ENCODE data around the gene RAB5B. TPM values are rescaled to one million over a fixed set of nuclear protein-coding genes. Genes with fewer than 3 reads are reported as not detected.

Gene RAB5B
- total RNA-seq, 1 experiment from 2014 or later, result 55.0 TPM

DNA sequence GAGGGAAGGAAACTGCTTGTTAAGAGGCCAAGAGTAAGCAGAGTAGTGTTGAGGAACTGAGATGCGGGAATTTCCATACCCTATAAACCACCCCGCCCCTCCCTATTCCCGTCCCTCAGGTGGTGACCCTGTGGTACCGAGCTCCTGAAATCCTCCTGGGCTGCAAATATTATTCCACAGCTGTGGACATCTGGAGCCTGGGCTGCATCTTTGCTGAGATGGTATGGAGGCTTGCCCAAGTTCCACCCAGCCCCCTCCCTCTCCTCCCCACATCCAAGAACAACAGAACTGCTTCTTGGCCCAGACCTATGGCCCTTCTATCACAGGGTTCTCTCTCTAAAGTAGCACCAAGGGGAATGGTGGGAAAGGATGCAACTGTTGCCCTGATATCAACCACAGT, 4.5 kb upstream of the RAB5B start (continued):
- TF ChIP-seq, protein P1, sequence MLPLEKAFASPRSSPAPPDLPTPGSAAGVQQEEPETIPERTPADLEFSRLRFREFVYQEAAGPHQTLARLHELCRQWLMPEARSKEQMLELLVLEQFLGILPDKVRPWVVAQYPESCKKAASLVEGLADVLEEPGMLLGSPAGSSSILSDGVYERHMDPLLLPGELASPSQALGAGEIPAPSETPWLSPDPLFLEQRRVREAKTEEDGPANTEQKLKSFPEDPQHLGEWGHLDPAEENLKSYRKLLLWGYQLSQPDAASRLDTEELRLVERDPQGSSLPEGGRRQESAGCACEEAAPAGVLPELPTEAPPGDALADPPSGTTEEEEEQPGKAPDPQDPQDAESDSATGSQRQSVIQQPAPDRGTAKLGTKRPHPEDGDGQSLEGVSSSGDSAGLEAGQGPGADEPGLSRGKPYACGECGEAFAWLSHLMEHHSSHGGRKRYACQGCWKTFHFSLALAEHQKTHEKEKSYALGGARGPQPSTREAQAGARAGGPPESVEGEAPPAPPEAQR (CRISPR knock-in tag; IDR thresholded peaks at IDR 0.05), result no peak
- TF ChIP-seq ZNF317 (CRISPR knock-in tag; IDR thresholded peaks at IDR 0.05; ENCODE audit: borderline replicate concordance, low read depth) (no peak), ZNF121 (CRISPR knock-in tag; IDR thresholded peaks at IDR 0.05) (no peak), TEAD4 (CRISPR knock-in tag; IDR thresholded peaks at IDR 0.05) (no peak)

DNA sequence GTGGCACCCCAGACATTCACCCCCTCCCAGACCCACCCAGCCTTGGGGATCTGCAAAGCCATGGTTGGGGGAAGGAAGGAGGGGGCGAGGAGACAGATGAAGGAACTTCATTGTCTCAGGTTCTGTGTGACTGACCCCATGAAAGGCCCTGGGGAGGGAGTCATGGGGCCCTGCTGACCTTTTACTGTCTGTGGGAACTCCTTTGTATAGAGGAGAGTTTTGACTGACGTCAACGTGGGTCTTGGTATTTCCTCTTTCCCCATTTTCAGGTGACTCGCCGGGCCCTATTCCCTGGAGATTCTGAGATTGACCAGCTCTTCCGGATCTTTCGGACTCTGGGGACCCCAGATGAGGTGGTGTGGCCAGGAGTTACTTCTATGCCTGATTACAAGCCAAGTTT, 3.1 kb upstream of the RAB5B start:
- Mint-ChIP-seq H3K9me3 (no peaks in the 10 kb centered on the region), H3K27ac (peak overlapping the region; percentile 80; the same call in 1 of the 2 replicates), H3K4me3 (no peak overlapping the region), H3K4me1 (peaks cover 16% of the 10 kb centered on the region), H3K36me3 (peaks cover 21% of the 10 kb centered on the region), H3K27me3 (ENCODE audit: low read depth) (no peaks in the 10 kb centered on the region)
- TF ChIP-seq, protein P2, sequence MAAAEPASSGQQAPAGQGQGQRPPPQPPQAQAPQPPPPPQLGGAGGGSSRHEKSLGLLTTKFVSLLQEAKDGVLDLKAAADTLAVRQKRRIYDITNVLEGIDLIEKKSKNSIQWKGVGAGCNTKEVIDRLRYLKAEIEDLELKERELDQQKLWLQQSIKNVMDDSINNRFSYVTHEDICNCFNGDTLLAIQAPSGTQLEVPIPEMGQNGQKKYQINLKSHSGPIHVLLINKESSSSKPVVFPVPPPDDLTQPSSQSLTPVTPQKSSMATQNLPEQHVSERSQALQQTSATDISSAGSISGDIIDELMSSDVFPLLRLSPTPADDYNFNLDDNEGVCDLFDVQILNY (CRISPR knock-in tag; IDR thresholded peaks at IDR 0.05), result no peak
- TF ChIP-seq RELA (CRISPR knock-in tag; IDR thresholded peaks at IDR 0.05; ENCODE audit: borderline replicate concordance) (no peak), SMAD4 (CRISPR knock-in tag; IDR thresholded peaks at IDR 0.05) (no peak), CREM (CRISPR knock-in tag; IDR thresholded peaks at IDR 0.05) (no peak), MYBL2 (CRISPR knock-in tag; IDR thresholded peaks at IDR 0.05) (no peak), JUN (CRISPR knock-in tag; IDR thresholded peaks at IDR 0.05) (no peak)
- TF ChIP-seq, protein P3, sequence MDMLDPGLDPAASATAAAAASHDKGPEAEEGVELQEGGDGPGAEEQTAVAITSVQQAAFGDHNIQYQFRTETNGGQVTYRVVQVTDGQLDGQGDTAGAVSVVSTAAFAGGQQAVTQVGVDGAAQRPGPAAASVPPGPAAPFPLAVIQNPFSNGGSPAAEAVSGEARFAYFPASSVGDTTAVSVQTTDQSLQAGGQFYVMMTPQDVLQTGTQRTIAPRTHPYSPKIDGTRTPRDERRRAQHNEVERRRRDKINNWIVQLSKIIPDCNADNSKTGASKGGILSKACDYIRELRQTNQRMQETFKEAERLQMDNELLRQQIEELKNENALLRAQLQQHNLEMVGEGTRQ (CRISPR knock-in tag; IDR thresholded peaks at IDR 0.05), result no peak
- ChIA-PET CTCF (no interaction called here), POLR2A (no interaction called here)
- ATAC-seq (no peak), DNase-seq (ENCODE audit: low spot score) (no peak)

GRCh38 chr12:55972042-55972441, 1.8 kb upstream of the RAB5B start:
- peaks cover 31% of the 10 kb centered on the region for H3K36me3 Mint-ChIP-seq
- ChIA-PET POLR2A (no interaction called here), CTCF (no interaction called here)
- ATAC-seq (no peak), DNase-seq (ENCODE audit: low spot score) (no peak)
- peaks cover 10% of the 10 kb centered on the region for H3K4me1 Mint-ChIP-seq
- H3K9me3 Mint-ChIP-seq, result no peaks in the 10 kb centered on the region
- no peak overlapping the region for H3K4me3 Mint-ChIP-seq
- no peaks in the 10 kb centered on the region for H3K27me3 Mint-ChIP-seq (ENCODE audit: low read depth)
- peak overlapping the region; percentile 92 for H3K27ac Mint-ChIP-seq
- TF ChIP-seq NFATC4 (CRISPR knock-in tag; IDR thresholded peaks at IDR 0.05) (no peak), NR3C1 (CRISPR knock-in tag; conservative IDR thresholded peaks at IDR 0.05; ENCODE audit: low read depth) (no peak), ESRRA (CRISPR knock-in tag; IDR thresholded peaks at IDR 0.05; ENCODE audit: borderline replicate concordance) (no peak), ZNF423 (CRISPR knock-in tag; IDR thresholded peaks at IDR 0.05) (no peak), NFYB (CRISPR knock-in tag; conservative IDR thresholded peaks at IDR 0.05; ENCODE audit: low read depth) (no peak), E2F4 (CRISPR knock-in tag; IDR thresholded peaks at IDR 0.05; ENCODE audit: borderline replicate concordance, low read depth) (no peak), MYBL2 (CRISPR knock-in tag; IDR thresholded peaks at IDR 0.05) (no peak), ZNF263 (CRISPR knock-in tag; IDR thresholded peaks at IDR 0.05; ENCODE audit: low read depth) (no peak), ZNF317 (CRISPR knock-in tag; IDR thresholded peaks at IDR 0.05; ENCODE audit: borderline replicate concordance, low read depth) (no peak), RELA (CRISPR knock-in tag; IDR thresholded peaks at IDR 0.05; ENCODE audit: borderline replicate concordance) (no peak), IRF2 (CRISPR knock-in tag; IDR thresholded peaks at IDR 0.05; ENCODE audit: borderline replicate concordance, low read depth) (no peak)
- TF ChIP-seq, protein P4, sequence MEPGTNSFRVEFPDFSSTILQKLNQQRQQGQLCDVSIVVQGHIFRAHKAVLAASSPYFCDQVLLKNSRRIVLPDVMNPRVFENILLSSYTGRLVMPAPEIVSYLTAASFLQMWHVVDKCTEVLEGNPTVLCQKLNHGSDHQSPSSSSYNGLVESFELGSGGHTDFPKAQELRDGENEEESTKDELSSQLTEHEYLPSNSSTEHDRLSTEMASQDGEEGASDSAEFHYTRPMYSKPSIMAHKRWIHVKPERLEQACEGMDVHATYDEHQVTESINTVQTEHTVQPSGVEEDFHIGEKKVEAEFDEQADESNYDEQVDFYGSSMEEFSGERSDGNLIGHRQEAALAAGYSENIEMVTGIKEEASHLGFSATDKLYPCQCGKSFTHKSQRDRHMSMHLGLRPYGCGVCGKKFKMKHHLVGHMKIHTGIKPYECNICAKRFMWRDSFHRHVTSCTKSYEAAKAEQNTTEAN (CRISPR knock-in tag; IDR thresholded peaks at IDR 0.05), result no peak
- TF ChIP-seq, protein P5, sequence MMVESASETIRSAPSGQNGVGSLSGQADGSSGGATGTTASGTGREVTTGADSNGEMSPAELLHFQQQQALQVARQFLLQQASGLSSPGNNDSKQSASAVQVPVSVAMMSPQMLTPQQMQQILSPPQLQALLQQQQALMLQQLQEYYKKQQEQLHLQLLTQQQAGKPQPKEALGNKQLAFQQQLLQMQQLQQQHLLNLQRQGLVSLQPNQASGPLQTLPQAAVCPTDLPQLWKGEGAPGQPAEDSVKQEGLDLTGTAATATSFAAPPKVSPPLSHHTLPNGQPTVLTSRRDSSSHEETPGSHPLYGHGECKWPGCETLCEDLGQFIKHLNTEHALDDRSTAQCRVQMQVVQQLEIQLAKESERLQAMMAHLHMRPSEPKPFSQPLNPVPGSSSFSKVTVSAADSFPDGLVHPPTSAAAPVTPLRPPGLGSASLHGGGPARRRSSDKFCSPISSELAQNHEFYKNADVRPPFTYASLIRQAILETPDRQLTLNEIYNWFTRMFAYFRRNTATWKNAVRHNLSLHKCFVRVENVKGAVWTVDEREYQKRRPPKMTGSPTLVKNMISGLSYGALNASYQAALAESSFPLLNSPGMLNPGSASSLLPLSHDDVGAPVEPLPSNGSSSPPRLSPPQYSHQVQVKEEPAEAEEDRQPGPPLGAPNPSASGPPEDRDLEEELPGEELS (CRISPR knock-in tag; IDR thresholded peaks at IDR 0.05), result no peak
- TF ChIP-seq, protein P2 (CRISPR knock-in tag; IDR thresholded peaks at IDR 0.05), result no peak
- TF ChIP-seq, protein P6, sequence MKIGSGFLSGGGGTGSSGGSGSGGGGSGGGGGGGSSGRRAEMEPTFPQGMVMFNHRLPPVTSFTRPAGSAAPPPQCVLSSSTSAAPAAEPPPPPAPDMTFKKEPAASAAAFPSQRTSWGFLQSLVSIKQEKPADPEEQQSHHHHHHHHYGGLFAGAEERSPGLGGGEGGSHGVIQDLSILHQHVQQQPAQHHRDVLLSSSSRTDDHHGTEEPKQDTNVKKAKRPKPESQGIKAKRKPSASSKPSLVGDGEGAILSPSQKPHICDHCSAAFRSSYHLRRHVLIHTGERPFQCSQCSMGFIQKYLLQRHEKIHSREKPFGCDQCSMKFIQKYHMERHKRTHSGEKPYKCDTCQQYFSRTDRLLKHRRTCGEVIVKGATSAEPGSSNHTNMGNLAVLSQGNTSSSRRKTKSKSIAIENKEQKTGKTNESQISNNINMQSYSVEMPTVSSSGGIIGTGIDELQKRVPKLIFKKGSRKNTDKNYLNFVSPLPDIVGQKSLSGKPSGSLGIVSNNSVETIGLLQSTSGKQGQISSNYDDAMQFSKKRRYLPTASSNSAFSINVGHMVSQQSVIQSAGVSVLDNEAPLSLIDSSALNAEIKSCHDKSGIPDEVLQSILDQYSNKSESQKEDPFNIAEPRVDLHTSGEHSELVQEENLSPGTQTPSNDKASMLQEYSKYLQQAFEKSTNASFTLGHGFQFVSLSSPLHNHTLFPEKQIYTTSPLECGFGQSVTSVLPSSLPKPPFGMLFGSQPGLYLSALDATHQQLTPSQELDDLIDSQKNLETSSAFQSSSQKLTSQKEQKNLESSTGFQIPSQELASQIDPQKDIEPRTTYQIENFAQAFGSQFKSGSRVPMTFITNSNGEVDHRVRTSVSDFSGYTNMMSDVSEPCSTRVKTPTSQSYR (CRISPR knock-in tag; IDR thresholded peaks at IDR 0.05), result no peak

Data from WTC11 (cell line).